Activated CD8-positive, alpha-beta memory T cell treated with anti-CD3 and anti-CD28 coated beads, Interleukin-2, amount 10 ng/mL, durations not matched to agents 7 days and 5 days (primary cell): ENCODE results near the gene STIP1. TPM values are rescaled to one million over a fixed set of nuclear protein-coding genes. Genes with fewer than 3 reads are reported as not detected.
A peak's percentile ranks its signal among the peaks of the same experiment; 100 is the strongest.

Experiments
- ATAC-seq: fragments of 150-1000 bp; cut with Tn5 transposase; one replicate; pipeline ENCODE4 v1.10.0; 2021; ENCODE audit warnings: moderate library complexity
- CTCF ChIA-PET: fragments of 350-600 bp; sonication (Branson Sonifier 250); formaldehyde crosslinking; loops from one replicate; lab custom pipeline; 2021; ENCODE audit warnings: antibody characterized with exemption; lab: Charles Lee
- DNase-seq: peaks from one replicate; pipeline ENCODE4 v3.0.0-alpha.2; 2020
- H3K27ac Mint-ChIP-seq: one replicate; pipeline ENCODE4 v1.8.0; 2021; ENCODE audit warnings: mild to moderate bottlenecking, mixed read lengths
- H3K27me3 Mint-ChIP-seq: one replicate; pipeline ENCODE4 v1.8.0; 2021; ENCODE audit warnings: mixed read lengths
- H3K36me3 Mint-ChIP-seq: one replicate; pipeline ENCODE4 v1.8.0; 2021; ENCODE audit warnings: mild to moderate bottlenecking, mixed read lengths
- H3K4me1 Mint-ChIP-seq: one replicate; pipeline ENCODE4 v1.8.0; 2021; ENCODE audit warnings: mixed read lengths
- H3K4me3 Mint-ChIP-seq: one replicate; pipeline ENCODE4 v1.8.0; 2021; ENCODE audit warnings: mild to moderate bottlenecking, moderate library complexity, mixed read lengths
- H3K9me3 Mint-ChIP-seq: one replicate; pipeline ENCODE4 v1.8.0; 2022; ENCODE audit warnings: low read depth, mixed read lengths
- total RNA-seq, 2 experiments: library from RNA; stranded (reverse); gene quantifications; one replicate each; pipeline ENCODE4 v1.2.3, GENCODE V29; 2021

The STIP1 gene
- total RNA-seq, 2 experiments from 2014 or later, result 303 to 410 TPM

GRCh38 chr11:64165481-64165841 is 20.5 kb upstream of the STIP1 start:
- peaks cover 7% of the 10 kb centered on the region for H3K4me1 Mint-ChIP-seq
- H3K36me3 Mint-ChIP-seq, result no peaks in the 10 kb centered on the region
- no peak overlapping the region for H3K27ac Mint-ChIP-seq
- H3K27me3 Mint-ChIP-seq, result no peaks in the 10 kb centered on the region
- H3K4me3 Mint-ChIP-seq, result peak overlapping the region; percentile 79
- CTCF ChIA-PET, result interaction anchor here (0.6 to 1.9 kb wide), 5 partner anchors 13 to 328 kb away, joined by 3 to 8 read pairs (median 4); partner anchors contain the start of gene FERMT3
- ATAC-seq (peak; percentile 13), DNase-seq (no peak)
- H3K9me3 Mint-ChIP-seq, result no peaks in the 10 kb centered on the region

GRCh38 chr11:64165842-64166635 is 19.9 kb upstream of the STIP1 start, which contains the start of gene MACROD1:
Gene MACROD1 (minus strand): TSS chr11:64166113. CDS start chr11:64165994, 119 bp downstream.
- DNase-seq (peak; percentile 87), ATAC-seq (peak; percentile 99)
- Mint-ChIP-seq H3K27ac (peak within 1 kb of the TSS; percentile 75), H3K4me1 (peaks cover 7% of the 10 kb centered on the region), H3K36me3 (no peaks in the 10 kb centered on the region), H3K27me3 (no peaks in the 10 kb centered on the region), H3K4me3 (peak within 1 kb of the TSS; percentile 79), H3K9me3 (no peaks in the 10 kb centered on the region)
- CTCF ChIA-PET, result interaction anchor here (0.6 to 1.9 kb wide), 6 partner anchors 13 to 329 kb away, joined by 3 to 8 read pairs (median 6); partner anchors contain the start of gene FERMT3

- H3K36me3 Mint-ChIP-seq, result peaks cover 7% of the 10 kb centered on the region
- no peak overlapping the region for H3K4me3 Mint-ChIP-seq
- no peaks in the 10 kb centered on the region for H3K27me3 Mint-ChIP-seq
- H3K27ac Mint-ChIP-seq, result no peak overlapping the region
- DNase-seq (no peak), ATAC-seq (no peak)
- peaks cover 3% of the 10 kb centered on the region for H3K4me1 Mint-ChIP-seq
- peaks cover 3% of the 10 kb centered on the region for H3K9me3 Mint-ChIP-seq
- CTCF ChIA-PET, result interaction anchor here (0.9 kb wide), 1 partner anchor 131 kb away, joined by 3 read pairs; no protein-coding TSS in a partner anchor
Observed at GRCh38 chr11:64170419-64170818, 15.6 kb upstream of the STIP1 start.

- ATAC-seq, result no peak
- no peak for DNase-seq
- no peak overlapping the region for H3K4me3 Mint-ChIP-seq
- no peaks in the 10 kb centered on the region for H3K27me3 Mint-ChIP-seq
- H3K9me3 Mint-ChIP-seq, result peaks cover 3% of the 10 kb centered on the region
- CTCF ChIA-PET, result interaction anchor here (0.6 to 1.7 kb wide), 3 partner anchors 21 to 477 kb away, joined by 3 to 5 read pairs (median 3); no protein-coding TSS in a partner anchor
- H3K36me3 Mint-ChIP-seq, result peaks cover 7% of the 10 kb centered on the region
- H3K27ac Mint-ChIP-seq, result no peak overlapping the region
- peaks cover 19% of the 10 kb centered on the region for H3K4me1 Mint-ChIP-seq
Observed at GRCh38 chr11:64173616-64174355, 12.2 kb upstream of the STIP1 start.

- Mint-ChIP-seq H3K27ac (no peak overlapping the region), H3K4me3 (no peak overlapping the region)
- no peak for DNase-seq
Observed at GRCh38 chr11:64176751-64177150, 9.2 kb upstream of the STIP1 start.

GRCh38 chr11:64178203-64178602 is 7.8 kb upstream of the STIP1 start:
- DNase-seq (no peak), ATAC-seq (no peak)
- peaks cover 3% of the 10 kb centered on the region for H3K9me3 Mint-ChIP-seq
- H3K36me3 Mint-ChIP-seq, result peaks cover 9% of the 10 kb centered on the region
- no peak overlapping the region for H3K27ac Mint-ChIP-seq
- H3K27me3 Mint-ChIP-seq, result no peaks in the 10 kb centered on the region
- peaks cover 36% of the 10 kb centered on the region for H3K4me1 Mint-ChIP-seq
- CTCF ChIA-PET, result interaction anchor here (1.6 kb wide), 1 partner anchor 178 kb away, joined by 4 read pairs; no protein-coding TSS in a partner anchor
- no peak overlapping the region for H3K4me3 Mint-ChIP-seq

More at GRCh38 chr11:64176751-64177150, 9.2 kb upstream of the STIP1 start:
- Mint-ChIP-seq H3K4me1 (peaks cover 27% of the 10 kb centered on the region), H3K36me3 (peaks cover 7% of the 10 kb centered on the region), H3K9me3 (peaks cover 3% of the 10 kb centered on the region), H3K27me3 (no peaks in the 10 kb centered on the region)
- CTCF ChIA-PET, result interaction anchor here (0.6 to 1.6 kb wide), 4 partner anchors 9 to 312 kb away, joined by 3 to 4 read pairs (median 4); partner anchors contain the start of gene STIP1
- ATAC-seq, result no peak

GRCh38 chr11:64178951-64179639 is 6.9 kb upstream of the STIP1 start:
- no peak overlapping the region for H3K4me3 Mint-ChIP-seq
- H3K9me3 Mint-ChIP-seq, result peaks cover 2% of the 10 kb centered on the region
- H3K4me1 Mint-ChIP-seq, result peaks cover 45% of the 10 kb centered on the region
- H3K27me3 Mint-ChIP-seq, result no peaks in the 10 kb centered on the region
- H3K27ac Mint-ChIP-seq, result no peak overlapping the region
- CTCF ChIA-PET, result no interaction called here
- no peak for DNase-seq
- H3K36me3 Mint-ChIP-seq, result peaks cover 3% of the 10 kb centered on the region
- no peak for ATAC-seq

GRCh38 chr11:64180891-64181290 is 5.1 kb upstream of the STIP1 start:
- no peaks in the 10 kb centered on the region for H3K9me3 Mint-ChIP-seq
- no peaks in the 10 kb centered on the region for H3K27me3 Mint-ChIP-seq
- peaks cover 53% of the 10 kb centered on the region for H3K4me1 Mint-ChIP-seq
- peaks cover 2% of the 10 kb centered on the region for H3K36me3 Mint-ChIP-seq
- H3K4me3 Mint-ChIP-seq, result no peak overlapping the region
- CTCF ChIA-PET, result interaction anchor here (1.2 to 1.8 kb wide), 2 partner anchors 24 to 181 kb away, joined by 3 to 4 read pairs; no protein-coding TSS in a partner anchor
- no peak overlapping the region for H3K27ac Mint-ChIP-seq
- ATAC-seq (no peak), DNase-seq (no peak)

- H3K4me1 Mint-ChIP-seq, result peaks cover 51% of the 10 kb centered on the region
- peak; percentile 68 for DNase-seq
- CTCF ChIA-PET, result interaction anchor here (0.9 to 1.8 kb wide), 4 partner anchors 23 to 182 kb away, joined by 3 to 4 read pairs (median 4); partner anchors contain the start of gene FERMT3
- no peaks in the 10 kb centered on the region for H3K9me3 Mint-ChIP-seq
- no peak overlapping the region for H3K4me3 Mint-ChIP-seq
- ATAC-seq, result no peak
- peak overlapping the region; percentile 31 for H3K27ac Mint-ChIP-seq
- no peaks in the 10 kb centered on the region for H3K27me3 Mint-ChIP-seq
- peaks cover 3% of the 10 kb centered on the region for H3K36me3 Mint-ChIP-seq
Observed at GRCh38 chr11:64181506-64182411, 4.2 kb upstream of the STIP1 start.

- H3K4me1 Mint-ChIP-seq, result peaks cover 43% of the 10 kb centered on the region
- no peak for ATAC-seq
- no peaks in the 10 kb centered on the region for H3K27me3 Mint-ChIP-seq
- DNase-seq, result no peak
- no peak overlapping the region for H3K27ac Mint-ChIP-seq
- no peak overlapping the region for H3K4me3 Mint-ChIP-seq
- CTCF ChIA-PET, result interaction anchor here (1.4 to 11.0 kb wide), 3 partner anchors 18 to 34 kb away, joined by 5 to 126 read pairs (median 7); partner anchors contain the start of genes FERMT3 and MACROD1
- H3K9me3 Mint-ChIP-seq, result no peaks in the 10 kb centered on the region
- H3K36me3 Mint-ChIP-seq, result peaks cover 8% of the 10 kb centered on the region
Observed at GRCh38 chr11:64183890-64184289, 2.1 kb upstream of the STIP1 start.

- peaks cover 14% of the 10 kb centered on the region for H3K36me3 Mint-ChIP-seq
- H3K27me3 Mint-ChIP-seq, result no peaks in the 10 kb centered on the region
- H3K4me3 Mint-ChIP-seq, result no peak overlapping the region
- H3K4me1 Mint-ChIP-seq, result peaks cover 49% of the 10 kb centered on the region
- CTCF ChIA-PET, result interaction anchor here (0.6 to 11.0 kb wide), 18 partner anchors 9 to 239 kb away, joined by 3 to 126 read pairs (median 5); partner anchors contain the start of genes CATSPERZ, FERMT3, FKBP2 and MACROD1
- ATAC-seq (peak; percentile 1), DNase-seq (no peak)
- no peaks in the 10 kb centered on the region for H3K9me3 Mint-ChIP-seq
- peak overlapping the region; percentile 96 for H3K27ac Mint-ChIP-seq
Observed at GRCh38 chr11:64185175-64185692, 737 bp upstream of the STIP1 start.
